ENCODE data around the gene SCYL1. TPM values are rescaled to one million over a fixed set of nuclear protein-coding genes. Genes with fewer than 3 reads are reported as not detected.

The SCYL1 gene
- total and polyA plus RNA-seq, 2 donors (not counting 1 experiment from before 2014, with no cell fraction given), result 76.5 to 85.5 TPM

GRCh38 chr11:65545853-65546216 is 21.0 kb downstream of the SCYL1 start:
- Histone ChIP-seq H3K4me3 (ENCODE audit: control extremely low read depth in 1 of 5, extremely low read depth in 1 of 5, insufficient read depth in 1 of 5, low read depth in 2 of 5, low read length in 4 of 5) (peak overlapping the region in 3 of 5 experiments; percentile 31 to 55 (median 48)), H3K27ac (ENCODE audit: low read length in 2 of 2) (peak overlapping the region; percentile 79 to 93), H3K4me1 (ENCODE audit: control insufficient read depth in 2 of 2, insufficient read depth in 2 of 2, low read length in 2 of 2) (peaks cover 36 to 52% of the 10 kb centered on the region in 2 donors), H3K9ac (ENCODE audit: low read length) (no peak overlapping the region), H2AFZ (ENCODE audit: insufficient read depth, low read depth, low read length, poor library complexity, severe bottlenecking) (no peak overlapping the region), H3K27me3 (replicated peaks in 1 of 4; ENCODE audit: control extremely low read depth in 1 of 4, control insufficient read depth in 3 of 4, insufficient read depth in 4 of 4, low read length in 3 of 4) (no peaks in the 10 kb centered on the region), H3K9me3 (ENCODE audit: control extremely low read depth in 1 of 3, control insufficient read depth in 2 of 3, insufficient read depth in 1 of 3, low read length in 2 of 3) (no peaks in the 10 kb centered on the region), H3K79me2 (ENCODE audit: control insufficient read depth, insufficient read depth, low read length) (no peaks in the 10 kb centered on the region), H4K20me1 (ENCODE audit: control insufficient read depth, insufficient read depth, low read length, poor library complexity, severe bottlenecking) (no peaks in the 10 kb centered on the region), H3K4me2 (replicated peaks; ENCODE audit: low read depth, low read length, poor library complexity, severe bottlenecking) (peak overlapping the region; percentile 90), H3K36me3 (replicated peaks in 1 of 2; ENCODE audit: control extremely low read depth in 1 of 2, control insufficient read depth in 1 of 2, extremely low read depth in 1 of 2, insufficient read depth in 2 of 2, low read length in 1 of 2) (no peaks in the 10 kb centered on the region)
- Mint-ChIP-seq H3K4me3 (peak overlapping the region; percentile 89), H3K27me3 (no peaks in the 10 kb centered on the region), H3K27ac (peak overlapping the region; percentile 93), H3K9me3 (ENCODE audit: insufficient read depth) (no peaks in the 10 kb centered on the region), H3K4me1 (peaks cover 58% of the 10 kb centered on the region)
- POLR2A ChIA-PET, result interaction anchor here (0.6 to 3.2 kb wide), 5 partner anchors 13 to 94 kb away, joined by 3 to 11 read pairs (median 3); partner anchors contain the start of genes FAM89B, LTBP3 and ZNRD2
- no peak for ATAC-seq (ENCODE audit: low read depth)
- WGBS (ENCODE audit: insufficient coverage), result 33% methylated on average over 3 of the region's 4 CpGs
- CTCF ChIA-PET, result interaction anchor here (1.3 to 9.2 kb wide), 3 partner anchors 26 to 69 kb away, joined by 3 to 144 read pairs (median 86); partner anchors contain the start of genes FAM89B and ZNRD2
- TF ChIP-seq EZH2 (IDR thresholded peaks at IDR 0.05; ENCODE audit: borderline replicate concordance, insufficient read depth, low read depth, low read length, poor library complexity, severe bottlenecking), result no peak
- TF ChIP-seq, protein P1, sequence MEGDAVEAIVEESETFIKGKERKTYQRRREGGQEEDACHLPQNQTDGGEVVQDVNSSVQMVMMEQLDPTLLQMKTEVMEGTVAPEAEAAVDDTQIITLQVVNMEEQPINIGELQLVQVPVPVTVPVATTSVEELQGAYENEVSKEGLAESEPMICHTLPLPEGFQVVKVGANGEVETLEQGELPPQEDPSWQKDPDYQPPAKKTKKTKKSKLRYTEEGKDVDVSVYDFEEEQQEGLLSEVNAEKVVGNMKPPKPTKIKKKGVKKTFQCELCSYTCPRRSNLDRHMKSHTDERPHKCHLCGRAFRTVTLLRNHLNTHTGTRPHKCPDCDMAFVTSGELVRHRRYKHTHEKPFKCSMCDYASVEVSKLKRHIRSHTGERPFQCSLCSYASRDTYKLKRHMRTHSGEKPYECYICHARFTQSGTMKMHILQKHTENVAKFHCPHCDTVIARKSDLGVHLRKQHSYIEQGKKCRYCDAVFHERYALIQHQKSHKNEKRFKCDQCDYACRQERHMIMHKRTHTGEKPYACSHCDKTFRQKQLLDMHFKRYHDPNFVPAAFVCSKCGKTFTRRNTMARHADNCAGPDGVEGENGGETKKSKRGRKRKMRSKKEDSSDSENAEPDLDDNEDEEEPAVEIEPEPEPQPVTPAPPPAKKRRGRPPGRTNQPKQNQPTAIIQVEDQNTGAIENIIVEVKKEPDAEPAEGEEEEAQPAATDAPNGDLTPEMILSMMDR (IDR thresholded peaks at IDR 0.05), result no peak
- intact Hi-C loops (cut with micrococcal nuclease), result loop anchor here (1.0 to 10.0 kb wide), 3 partner anchors 24 to 431 kb away; partner anchors contain the start of genes PCNX3, TM7SF2, ZNHIT2 and ZNRD2
- no peak for DNase-seq

All from B cell (primary cell).